Measurements from ENCODE around the gene CCL20. TPM values are rescaled to one million over a fixed set of nuclear protein-coding genes. Genes with fewer than 3 reads are reported as not detected.

The CCL20 gene
- total RNA-seq, 1 experiment from 2014 or later = not detected

DNA sequence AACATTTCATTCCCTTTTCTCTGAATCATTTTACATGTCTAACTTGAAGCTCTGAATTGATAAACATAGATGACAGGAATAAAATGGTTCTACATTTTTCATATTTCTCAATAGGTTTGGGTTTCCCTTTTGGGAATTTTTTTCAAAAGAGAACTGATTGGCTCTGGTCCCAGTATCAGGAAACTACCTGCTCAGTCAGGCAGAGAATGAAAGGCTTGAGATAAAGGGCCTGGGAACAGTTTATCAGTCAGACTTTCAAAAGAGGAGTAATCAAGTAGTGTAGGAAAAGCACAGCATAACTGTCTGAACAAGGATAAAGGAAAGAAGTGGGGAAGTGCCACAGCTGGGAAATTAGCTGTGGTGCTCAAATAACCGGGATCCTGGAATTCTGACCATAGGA, 28.3 kb upstream of the CCL20 start:
- no peaks in the 10 kb centered on the region for H3K4me1 Mint-ChIP-seq
- ChIA-PET CTCF (no interaction called here), POLR2A (no interaction called here)
- no peak for DNase-seq (ENCODE audit: low spot score)
- H3K27ac Mint-ChIP-seq = no peak overlapping the region
- H3K9me3 Mint-ChIP-seq = peaks cover 9% of the 10 kb centered on the region; the same call in 1 of the 2 replicates
- ATAC-seq = no peak
- H3K4me3 Mint-ChIP-seq = no peak overlapping the region
- no peaks in the 10 kb centered on the region for H3K36me3 Mint-ChIP-seq
- H3K27me3 Mint-ChIP-seq (ENCODE audit: low read depth) = no peaks in the 10 kb centered on the region
- TF ChIP-seq TEAD4 (CRISPR knock-in tag; IDR thresholded peaks at IDR 0.05) = no peak
- no peak for TF ChIP-seq CREM (CRISPR knock-in tag; IDR thresholded peaks at IDR 0.05)
- TF ChIP-seq FOXJ3 (CRISPR knock-in tag; IDR thresholded peaks at IDR 0.05; ENCODE audit: borderline replicate concordance) = no peak
- no peak for TF ChIP-seq NFYB (CRISPR knock-in tag; conservative IDR thresholded peaks at IDR 0.05; ENCODE audit: low read depth)
- TF ChIP-seq SMAD4 (CRISPR knock-in tag; IDR thresholded peaks at IDR 0.05) = no peak
- TF ChIP-seq, protein P1, sequence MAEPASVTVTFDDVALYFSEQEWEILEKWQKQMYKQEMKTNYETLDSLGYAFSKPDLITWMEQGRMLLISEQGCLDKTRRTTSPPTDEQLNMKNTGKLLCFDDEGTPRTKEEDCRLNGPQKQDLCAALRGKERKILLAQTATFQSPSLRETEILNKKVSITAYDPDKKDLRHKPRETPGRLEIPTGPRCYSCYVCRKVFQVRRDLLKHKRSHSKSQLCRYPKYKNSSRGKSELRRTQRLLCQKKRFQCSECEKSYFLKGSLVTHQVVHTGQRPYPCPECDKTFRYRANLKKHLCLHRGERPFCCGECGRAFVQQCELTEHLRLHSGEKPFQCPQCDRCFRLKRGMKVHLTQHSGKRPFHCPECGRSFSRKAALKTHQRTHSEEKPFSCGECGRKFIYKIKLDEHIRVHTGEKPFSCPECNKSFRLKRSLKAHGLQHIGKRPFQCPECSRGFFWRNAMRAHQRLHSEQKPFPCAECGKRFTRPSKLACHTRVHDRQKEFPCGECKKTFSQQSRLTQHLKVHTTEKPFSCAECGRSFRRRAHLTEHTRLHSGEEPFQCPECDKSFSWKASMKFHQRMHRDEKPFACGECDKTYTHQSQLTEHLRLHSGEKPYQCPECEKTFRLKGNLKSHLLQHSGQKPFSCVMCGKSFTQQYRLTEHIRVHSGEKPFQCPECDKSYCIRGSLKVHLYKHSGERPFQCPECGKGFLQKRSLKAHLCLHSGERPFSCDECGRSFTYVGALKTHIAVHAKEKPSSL (CRISPR knock-in tag; conservative IDR thresholded peaks at IDR 0.05) = no peak
- TF ChIP-seq, protein P2, sequence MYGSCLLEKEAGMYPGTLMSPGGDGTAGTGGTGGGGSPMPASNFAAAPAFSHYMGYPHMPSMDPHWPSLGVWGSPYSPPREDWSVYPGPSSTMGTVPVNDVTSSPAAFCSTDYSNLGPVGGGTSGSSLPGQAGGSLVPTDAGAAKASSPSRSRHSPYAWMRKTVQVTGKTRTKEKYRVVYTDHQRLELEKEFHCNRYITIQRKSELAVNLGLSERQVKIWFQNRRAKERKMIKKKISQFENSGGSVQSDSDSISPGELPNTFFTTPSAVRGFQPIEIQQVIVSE (CRISPR knock-in tag; IDR thresholded peaks at IDR 0.05; ENCODE audit: borderline replicate concordance) = no peak
- no peak for TF ChIP-seq FOXK1 (CRISPR knock-in tag; IDR thresholded peaks at IDR 0.05)
- no peak for TF ChIP-seq JAZF1 (CRISPR knock-in tag; IDR thresholded peaks at IDR 0.05)
- TF ChIP-seq, protein P3, sequence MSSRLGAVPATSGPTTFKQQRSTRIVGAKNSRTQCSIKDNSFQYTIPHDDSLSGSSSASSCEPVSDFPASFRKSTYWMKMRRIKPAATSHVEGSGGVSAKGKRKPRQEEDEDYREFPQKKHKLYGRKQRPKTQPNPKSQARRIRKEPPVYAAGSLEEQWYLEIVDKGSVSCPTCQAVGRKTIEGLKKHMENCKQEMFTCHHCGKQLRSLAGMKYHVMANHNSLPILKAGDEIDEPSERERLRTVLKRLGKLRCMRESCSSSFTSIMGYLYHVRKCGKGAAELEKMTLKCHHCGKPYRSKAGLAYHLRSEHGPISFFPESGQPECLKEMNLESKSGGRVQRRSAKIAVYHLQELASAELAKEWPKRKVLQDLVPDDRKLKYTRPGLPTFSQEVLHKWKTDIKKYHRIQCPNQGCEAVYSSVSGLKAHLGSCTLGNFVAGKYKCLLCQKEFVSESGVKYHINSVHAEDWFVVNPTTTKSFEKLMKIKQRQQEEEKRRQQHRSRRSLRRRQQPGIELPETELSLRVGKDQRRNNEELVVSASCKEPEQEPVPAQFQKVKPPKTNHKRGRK (CRISPR knock-in tag; IDR thresholded peaks at IDR 0.05; ENCODE audit: borderline replicate concordance) = no peak
- TF ChIP-seq NR1H2 (CRISPR knock-in tag; IDR thresholded peaks at IDR 0.05) = no peak
- TF ChIP-seq, protein P4, sequence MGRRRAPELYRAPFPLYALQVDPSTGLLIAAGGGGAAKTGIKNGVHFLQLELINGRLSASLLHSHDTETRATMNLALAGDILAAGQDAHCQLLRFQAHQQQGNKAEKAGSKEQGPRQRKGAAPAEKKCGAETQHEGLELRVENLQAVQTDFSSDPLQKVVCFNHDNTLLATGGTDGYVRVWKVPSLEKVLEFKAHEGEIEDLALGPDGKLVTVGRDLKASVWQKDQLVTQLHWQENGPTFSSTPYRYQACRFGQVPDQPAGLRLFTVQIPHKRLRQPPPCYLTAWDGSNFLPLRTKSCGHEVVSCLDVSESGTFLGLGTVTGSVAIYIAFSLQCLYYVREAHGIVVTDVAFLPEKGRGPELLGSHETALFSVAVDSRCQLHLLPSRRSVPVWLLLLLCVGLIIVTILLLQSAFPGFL (CRISPR knock-in tag; IDR thresholded peaks at IDR 0.05; ENCODE audit: borderline replicate concordance) = no peak
- TF ChIP-seq TP53 (CRISPR knock-in tag; IDR thresholded peaks at IDR 0.05) = no peak
- no peak for TF ChIP-seq ZNF263 (CRISPR knock-in tag; IDR thresholded peaks at IDR 0.05; ENCODE audit: low read depth)
- no peak for TF ChIP-seq NR3C1 (CRISPR knock-in tag; conservative IDR thresholded peaks at IDR 0.05; ENCODE audit: low read depth)
- TF ChIP-seq ZNF671 (CRISPR knock-in tag; IDR thresholded peaks at IDR 0.05) = no peak

DNA sequence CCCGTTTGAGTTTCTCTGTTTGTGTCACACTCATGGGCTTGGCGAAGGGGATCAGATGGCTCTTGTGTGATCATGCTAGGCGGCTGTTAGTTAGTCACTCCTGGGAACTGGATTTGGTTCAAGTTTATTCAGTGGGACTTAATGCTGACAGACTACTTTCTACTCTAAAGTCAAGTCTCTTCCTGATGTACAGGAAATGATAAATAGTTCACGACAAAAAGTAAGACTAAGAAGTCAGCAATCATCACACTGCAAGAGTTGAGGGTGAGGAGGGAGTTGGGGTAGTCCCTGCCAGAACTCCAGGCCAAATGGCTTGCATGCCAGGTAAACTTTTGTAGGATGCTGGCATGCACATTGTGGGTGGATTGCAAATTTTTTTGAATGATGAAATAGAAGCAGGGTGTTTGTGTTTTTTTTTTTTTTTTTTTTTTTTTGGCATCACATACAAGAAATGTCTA, 25.1 kb upstream of the CCL20 start:
- no peaks in the 10 kb centered on the region for H3K27me3 Mint-ChIP-seq (ENCODE audit: low read depth)
- no peak overlapping the region for H3K27ac Mint-ChIP-seq
- no peak overlapping the region for H3K4me3 Mint-ChIP-seq
- no peaks in the 10 kb centered on the region for H3K36me3 Mint-ChIP-seq
- ChIA-PET POLR2A (no interaction called here), CTCF (no interaction called here)
- DNase-seq (ENCODE audit: low spot score) (no peak), ATAC-seq (no peak)
- no peaks in the 10 kb centered on the region for H3K4me1 Mint-ChIP-seq
- peaks cover 9% of the 10 kb centered on the region; the same call in 1 of the 2 replicates for H3K9me3 Mint-ChIP-seq
- TF ChIP-seq ZNF263 (CRISPR knock-in tag; IDR thresholded peaks at IDR 0.05; ENCODE audit: low read depth) (no peak), NR2C2 (CRISPR knock-in tag; IDR thresholded peaks at IDR 0.05) (no peak), ZNF317 (CRISPR knock-in tag; IDR thresholded peaks at IDR 0.05; ENCODE audit: borderline replicate concordance, low read depth) (no peak), ZNF219 (CRISPR knock-in tag; IDR thresholded peaks at IDR 0.05; ENCODE audit: borderline replicate concordance) (no peak), MYBL2 (CRISPR knock-in tag; IDR thresholded peaks at IDR 0.05) (no peak), ESRRA (CRISPR knock-in tag; IDR thresholded peaks at IDR 0.05; ENCODE audit: borderline replicate concordance) (no peak)
- TF ChIP-seq, protein P1 (CRISPR knock-in tag; conservative IDR thresholded peaks at IDR 0.05) = no peak
- TF ChIP-seq, protein P5, sequence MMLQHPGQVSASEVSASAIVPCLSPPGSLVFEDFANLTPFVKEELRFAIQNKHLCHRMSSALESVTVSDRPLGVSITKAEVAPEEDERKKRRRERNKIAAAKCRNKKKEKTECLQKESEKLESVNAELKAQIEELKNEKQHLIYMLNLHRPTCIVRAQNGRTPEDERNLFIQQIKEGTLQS (CRISPR knock-in tag; conservative IDR thresholded peaks at IDR 0.05) = no peak
- TF ChIP-seq, protein P6, sequence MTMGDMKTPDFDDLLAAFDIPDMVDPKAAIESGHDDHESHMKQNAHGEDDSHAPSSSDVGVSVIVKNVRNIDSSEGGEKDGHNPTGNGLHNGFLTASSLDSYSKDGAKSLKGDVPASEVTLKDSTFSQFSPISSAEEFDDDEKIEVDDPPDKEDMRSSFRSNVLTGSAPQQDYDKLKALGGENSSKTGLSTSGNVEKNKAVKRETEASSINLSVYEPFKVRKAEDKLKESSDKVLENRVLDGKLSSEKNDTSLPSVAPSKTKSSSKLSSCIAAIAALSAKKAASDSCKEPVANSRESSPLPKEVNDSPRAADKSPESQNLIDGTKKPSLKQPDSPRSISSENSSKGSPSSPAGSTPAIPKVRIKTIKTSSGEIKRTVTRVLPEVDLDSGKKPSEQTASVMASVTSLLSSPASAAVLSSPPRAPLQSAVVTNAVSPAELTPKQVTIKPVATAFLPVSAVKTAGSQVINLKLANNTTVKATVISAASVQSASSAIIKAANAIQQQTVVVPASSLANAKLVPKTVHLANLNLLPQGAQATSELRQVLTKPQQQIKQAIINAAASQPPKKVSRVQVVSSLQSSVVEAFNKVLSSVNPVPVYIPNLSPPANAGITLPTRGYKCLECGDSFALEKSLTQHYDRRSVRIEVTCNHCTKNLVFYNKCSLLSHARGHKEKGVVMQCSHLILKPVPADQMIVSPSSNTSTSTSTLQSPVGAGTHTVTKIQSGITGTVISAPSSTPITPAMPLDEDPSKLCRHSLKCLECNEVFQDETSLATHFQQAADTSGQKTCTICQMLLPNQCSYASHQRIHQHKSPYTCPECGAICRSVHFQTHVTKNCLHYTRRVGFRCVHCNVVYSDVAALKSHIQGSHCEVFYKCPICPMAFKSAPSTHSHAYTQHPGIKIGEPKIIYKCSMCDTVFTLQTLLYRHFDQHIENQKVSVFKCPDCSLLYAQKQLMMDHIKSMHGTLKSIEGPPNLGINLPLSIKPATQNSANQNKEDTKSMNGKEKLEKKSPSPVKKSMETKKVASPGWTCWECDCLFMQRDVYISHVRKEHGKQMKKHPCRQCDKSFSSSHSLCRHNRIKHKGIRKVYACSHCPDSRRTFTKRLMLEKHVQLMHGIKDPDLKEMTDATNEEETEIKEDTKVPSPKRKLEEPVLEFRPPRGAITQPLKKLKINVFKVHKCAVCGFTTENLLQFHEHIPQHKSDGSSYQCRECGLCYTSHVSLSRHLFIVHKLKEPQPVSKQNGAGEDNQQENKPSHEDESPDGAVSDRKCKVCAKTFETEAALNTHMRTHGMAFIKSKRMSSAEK (CRISPR knock-in tag; IDR thresholded peaks at IDR 0.05; ENCODE audit: borderline replicate concordance) = no peak

Measured in WTC11 (cell line).